Upper lobe of right lung (tissue), 1 donor: ENCODE results near the gene EWSR1. TPM values are rescaled to one million over a fixed set of nuclear protein-coding genes. Genes with fewer than 3 reads are reported as not detected.

ENCODE experiments used
- ATAC-seq: fragments of 200-7000 bp; cut with Tn5 transposase; one replicate; pipeline ENCODE4 v1.9.1; 2020; ENCODE audit warnings: mild to moderate bottlenecking, moderate library complexity
- DNase-seq: peaks from one replicate; pipeline ENCODE4 v3.0.0-alpha.2; 2020
- H3K27ac ChIP-seq: fragments of 200-600 bp; one replicate; pipeline ENCODE4 v1.8.0; 2022
- H3K27me3 ChIP-seq: fragments of 200-600 bp; one replicate; pipeline ENCODE4 v1.8.0; 2022; ENCODE audit warnings: mild to moderate bottlenecking
- H3K36me3 ChIP-seq: fragments of 200-600 bp; one replicate; pipeline ENCODE4 v1.8.0; 2022
- H3K4me1 ChIP-seq: fragments of 200-600 bp; one replicate; pipeline ENCODE4 v1.8.0; 2022
- H3K4me3 ChIP-seq: fragments of 200-600 bp; one replicate; pipeline ENCODE4 v1.8.0; 2022; ENCODE audit warnings: mild to moderate bottlenecking
- H3K9me3 ChIP-seq: fragments of 200-600 bp; one replicate; pipeline ENCODE4 v1.8.0; 2022
- CTCF ChIP-seq: fragments of 200-600 bp; IDR thresholded peaks from one replicate; pipeline ENCODE4 v1.8.0; 2022; ENCODE audit warnings: antibody characterized with exemption
- intact Hi-C: fragments of 100-400 bp; cut with DNase I; formaldehyde crosslinking; loops from one replicate; pipeline ENCODE4 v1.11.0; 2022
- total RNA-seq: library from RNA; stranded (reverse); fragmentation: NEBNext Ultra II Directional; extraction: Animal tissue kit (Norgen Biotek cat#: 25700); gene quantifications from one replicate; pipeline ENCODE4 v1.2.1, GENCODE V29; 2021
- donor health status: DM: no; HTN: yes; CAD: no; lungs with severe emphysema.

The EWSR1 gene
- total RNA-seq, 1 donor from 2014 or later, result 149 TPM

- DNase-seq, result no peak
- no peaks in the 10 kb centered on the region for H3K9me3 ChIP-seq
Observed at GRCh38 chr22:29260601-29261315, 7.3 kb upstream of the EWSR1 start.

GRCh38 chr22:29263791-29264276 lies 4.2 kb upstream of the EWSR1 start:
- intact Hi-C loops, result no loop called here
- DNase-seq, result no peak
- no peak overlapping the region for H3K27ac ChIP-seq

More at GRCh38 chr22:29260601-29261315, 7.3 kb upstream of the EWSR1 start:
- no peak overlapping the region for H3K27ac ChIP-seq
- ATAC-seq, result no peak
- peaks cover 5% of the 10 kb centered on the region for H3K36me3 ChIP-seq
- H3K4me1 ChIP-seq, result peaks cover under 1% of the 10 kb centered on the region
- no peak overlapping the region for H3K4me3 ChIP-seq
- intact Hi-C loops, result no loop called here
- no peak for TF ChIP-seq CTCF
- H3K27me3 ChIP-seq, result no peaks in the 10 kb centered on the region

GRCh38 chr22:29265305-29265704 lies 2.8 kb upstream of the EWSR1 start:
- Histone ChIP-seq H3K4me1 (peaks cover 22% of the 10 kb centered on the region), H3K9me3 (no peaks in the 10 kb centered on the region), H3K36me3 (peaks cover 5% of the 10 kb centered on the region), H3K27ac (no peak overlapping the region), H3K27me3 (no peaks in the 10 kb centered on the region), H3K4me3 (no peak overlapping the region)
- DNase-seq (peak; percentile 64), ATAC-seq (no peak)
- intact Hi-C loops, result no loop called here
- no peak for TF ChIP-seq CTCF

More at GRCh38 chr22:29263791-29264276, 4.2 kb upstream of the EWSR1 start:
- no peak for TF ChIP-seq CTCF
- Histone ChIP-seq H3K9me3 (no peaks in the 10 kb centered on the region), H3K36me3 (peaks cover 5% of the 10 kb centered on the region), H3K4me1 (peaks cover 15% of the 10 kb centered on the region), H3K4me3 (no peak overlapping the region), H3K27me3 (no peaks in the 10 kb centered on the region)
- no peak for ATAC-seq

GRCh38 chr22:29265929-29266328 lies 2.1 kb upstream of the EWSR1 start:
- Histone ChIP-seq H3K36me3 (peaks cover 5% of the 10 kb centered on the region), H3K27me3 (no peaks in the 10 kb centered on the region), H3K4me1 (peaks cover 28% of the 10 kb centered on the region), H3K4me3 (no peak overlapping the region), H3K27ac (peak overlapping the region; percentile 100), H3K9me3 (no peaks in the 10 kb centered on the region)
- intact Hi-C loops, result no loop called here
- DNase-seq (peak; percentile 51), ATAC-seq (no peak)
- no peak for TF ChIP-seq CTCF

- peaks cover 5% of the 10 kb centered on the region for H3K36me3 ChIP-seq
- no peaks in the 10 kb centered on the region for H3K9me3 ChIP-seq
- peak; percentile 58 for DNase-seq
- H3K27ac ChIP-seq, result peak overlapping the region; percentile 100
- ATAC-seq, result no peak
- peak overlapping the region; percentile 95 for H3K4me3 ChIP-seq
- TF ChIP-seq CTCF, result no peak
- intact Hi-C loops, result no loop called here
- H3K4me1 ChIP-seq, result peaks cover 37% of the 10 kb centered on the region
- H3K27me3 ChIP-seq, result no peaks in the 10 kb centered on the region
Observed at GRCh38 chr22:29266564-29267461, 1.3 kb upstream of the EWSR1 start.
